Heart right ventricle (tissue), 16 donors: ENCODE data around the gene SLC22A2. TPM values are rescaled to one million over a fixed set of nuclear protein-coding genes. Genes with fewer than 3 reads are reported as not detected.

Source experiments
- ATAC-seq, 8 donors: fragments of 200-7000 bp; cut with Tn5 transposase; one replicate each; pipeline ENCODE4 v1.9.1; 2020; ENCODE audit warnings: mild to moderate bottlenecking in 8 of 8, moderate library complexity in 8 of 8, moderate number of reproducible peaks in 1 of 8
- DNase-seq, 2 donors: peaks; one replicate each; pipeline ENCODE4 v3.0.0-alpha.2; 2020
- H3K27ac ChIP-seq, 10 donors: fragments of 200-600 bp; sonication (generic) in 2 of 10; one replicate each; pipeline versions ENCODE4 v1.5.0 to v1.8.0; 2020 to 2022; ENCODE audit warnings: mild to moderate bottlenecking in 3 of 10
- H3K27me3 ChIP-seq, 7 donors: fragments of 200-600 bp; one replicate each; pipeline ENCODE4 v1.8.0; 2021 to 2022; ENCODE audit warnings: mild to moderate bottlenecking in 2 of 7
- H3K36me3 ChIP-seq, 9 donors: fragments of 200-600 bp; sonication (generic) in 1 of 9; one replicate each; pipeline versions ENCODE4 v1.5.0 to v1.8.0; 2020 to 2022; ENCODE audit warnings: mild to moderate bottlenecking in 2 of 9
- H3K4me1 ChIP-seq, 9 donors: fragments of 200-600 bp; sonication (generic) in 1 of 9; one replicate each; pipeline versions ENCODE4 v1.5.0 to v1.8.0; 2020 to 2022; ENCODE audit warnings: mild to moderate bottlenecking in 4 of 9
- H3K4me3 ChIP-seq, 10 donors: fragments of 200-600 bp; sonication (generic) in 2 of 10; one replicate each; pipeline versions ENCODE4 v1.5.0 to v1.8.0; 2020 to 2022; ENCODE audit warnings: mild to moderate bottlenecking in 7 of 10, moderate library complexity in 2 of 10
- H3K9me3 ChIP-seq, 11 donors: fragments of 200-600 bp in 10 of 11; sonication (generic) in 2 of 11; one replicate each; pipeline versions ENCODE4 v1.5.0 to v1.8.0; 2013 to 2022; ENCODE audit warnings: mild to moderate bottlenecking in 2 of 11, control low read depth in 1 of 11, moderate library complexity in 1 of 11
- WGBS, 2 donors: extraction: QIAGEN DNeasy Blood & Tissue Kit; methylation state at CpG; one replicate each; pipeline ENCODE4 v1.1.7; 2013; ENCODE audit warnings: inconsistent platforms in 1 of 2; 5-methylcytosine and 5-hydroxymethylcytosine counted together
- intact Hi-C, 10 donors: fragments of 100-400 bp; cut with DNase I; formaldehyde crosslinking; loops; one replicate each; pipeline versions ENCODE4 v1.11.1 to v1.14.2; 2022
- polyA plus RNA-seq, 2 donors: library from polyadenylated mRNA; stranded (reverse); fragments of 200-250 nt; gene quantifications; one replicate each; pipeline ENCODE4 v1.2.3, GENCODE V29; 2013
- total RNA-seq, 10 donors: library from RNA; stranded (reverse); fragmentation: NEBNext Ultra II Directional in 3 of 10; extraction: Animal tissue kit (Norgen Biotek cat#: 25700) in 3 of 10; gene quantifications; one replicate each; pipeline versions ENCODE4 v1.2.1 to v1.2.4, GENCODE V29; 2021 to 2023
- TF ChIP-seq, protein P1 (sequence below), 9 donors: fragments of 200-600 bp; sonication (generic) in 2 of 9; IDR thresholded peaks; one replicate each; pipeline versions ENCODE4 v1.5.0 to v1.8.0; 2021 to 2022; ENCODE audit warnings: antibody characterized with exemption in 9 of 9, mild to moderate bottlenecking in 5 of 9, moderate library complexity in 1 of 9
- donor health status: Arrhythmogenic right ventricular cardiomyopathy.
- donor health status: ischemic (EF 13 %, LVEDD 7.1; RV severe dilation, severe dysfunction).
- donor health status: healthy with polysubstance abuse.
- donor health status: DM: no; HTN: yes; CAD: no.
- donor health status: DM: no; HTN: no; CAD: no.
- donor health status: ischemic (EF 25% LVEDD 6.9; RV normal size, moderate dysfunction).
- donor health status: ischemic (EF 25% LVEDD 5.7; RV mildly dilated, moderate dysfunction).
- donor health status: healthy.
- donor health status: DM: yes; HTN: yes; CAD: no.
- donor health status: Ischemic cardiomyopathy.
- donor health status: ischemic (EF 35%, LVEDD 5.7; RV mildly dilated, moderate dysfunction).
- donor health status: nonischemic (EF 11% LVEDD 7.7; RV severe dilation, severe dysfunction).
- donor health status: DM: yes; HTN: yes; CAD: no.
- donor health status: PGD.
- donor health status: ischemic (EF 29% LVEDD 5.4; RV normal size, mild dysfunction).
- donor health status: nonischemic (EF 23%, LVEDD 6.1; RV moderate dilation, normal function).

SLC22A2 gene
- total and polyA plus RNA-seq, 12 donors = not detected

DNA sequence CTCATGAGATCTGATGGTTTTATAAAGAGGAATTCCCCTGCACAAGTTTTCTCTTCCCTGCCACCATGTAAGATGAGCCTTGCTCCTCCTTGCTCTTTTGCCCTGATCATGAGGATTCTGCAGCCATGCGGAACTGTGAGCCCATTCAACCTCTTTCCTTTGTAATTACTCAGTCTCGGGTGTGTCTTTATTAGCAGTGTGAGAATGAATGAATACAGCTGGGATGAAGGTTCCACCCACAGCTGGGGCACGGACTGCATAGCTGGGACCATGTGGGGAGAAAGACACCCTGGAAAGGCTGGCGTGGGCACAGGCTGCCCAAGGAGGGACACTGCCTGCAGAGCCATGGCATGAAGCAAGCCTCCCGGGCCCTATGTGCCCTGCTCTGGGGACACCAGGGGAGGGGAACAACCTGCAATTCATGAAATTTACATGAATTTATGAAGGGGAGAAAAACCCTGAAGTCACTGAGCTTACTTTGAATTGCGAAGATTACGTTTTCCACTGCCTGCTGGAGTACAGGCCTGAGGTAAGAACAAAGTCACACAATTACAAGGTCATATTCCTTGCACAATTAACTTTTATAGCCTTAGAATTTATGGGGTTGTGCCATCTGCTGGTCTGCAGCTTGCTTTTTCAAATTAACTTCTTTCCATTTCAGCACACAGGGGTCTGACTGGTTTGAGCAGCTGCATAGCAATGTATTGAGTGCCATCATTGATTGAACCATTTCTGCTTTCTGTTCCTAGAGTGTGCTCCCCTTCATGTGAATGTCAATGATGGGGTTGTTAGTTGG is 90.8 kb downstream of the SLC22A2 start:
- H3K27ac ChIP-seq = no peak overlapping the region
- H3K9me3 ChIP-seq = peaks cover 0 to 5% (median 0%) of the 10 kb centered on the region in 11 donors
- intact Hi-C loops = no loop called here
- 84 to 88% methylated on average over 7 of the region's 7 CpGs for WGBS, 2 donors
- TF ChIP-seq, protein P1, sequence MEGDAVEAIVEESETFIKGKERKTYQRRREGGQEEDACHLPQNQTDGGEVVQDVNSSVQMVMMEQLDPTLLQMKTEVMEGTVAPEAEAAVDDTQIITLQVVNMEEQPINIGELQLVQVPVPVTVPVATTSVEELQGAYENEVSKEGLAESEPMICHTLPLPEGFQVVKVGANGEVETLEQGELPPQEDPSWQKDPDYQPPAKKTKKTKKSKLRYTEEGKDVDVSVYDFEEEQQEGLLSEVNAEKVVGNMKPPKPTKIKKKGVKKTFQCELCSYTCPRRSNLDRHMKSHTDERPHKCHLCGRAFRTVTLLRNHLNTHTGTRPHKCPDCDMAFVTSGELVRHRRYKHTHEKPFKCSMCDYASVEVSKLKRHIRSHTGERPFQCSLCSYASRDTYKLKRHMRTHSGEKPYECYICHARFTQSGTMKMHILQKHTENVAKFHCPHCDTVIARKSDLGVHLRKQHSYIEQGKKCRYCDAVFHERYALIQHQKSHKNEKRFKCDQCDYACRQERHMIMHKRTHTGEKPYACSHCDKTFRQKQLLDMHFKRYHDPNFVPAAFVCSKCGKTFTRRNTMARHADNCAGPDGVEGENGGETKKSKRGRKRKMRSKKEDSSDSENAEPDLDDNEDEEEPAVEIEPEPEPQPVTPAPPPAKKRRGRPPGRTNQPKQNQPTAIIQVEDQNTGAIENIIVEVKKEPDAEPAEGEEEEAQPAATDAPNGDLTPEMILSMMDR (IDR thresholded peaks at IDR 0.05) = no peak
- peaks cover 0 to 14% (median 0%) of the 10 kb centered on the region in 7 donors for H3K27me3 ChIP-seq
- no peaks in the 10 kb centered on the region for H3K36me3 ChIP-seq
- H3K4me3 ChIP-seq = no peak overlapping the region
- H3K4me1 ChIP-seq = peaks cover 0 to 4% (median 0%) of the 10 kb centered on the region in 9 donors
- DNase-seq = no peak
- ATAC-seq = peak in 1 of 8 donors; percentile 23

Other genes starting within 250 kb of the SLC22A2 start
- 1 to 10 TPM in 1 of 10 donors, under 1 TPM in 7, not detected in 2; 0.16 to 1.4 (median 0.51) TPM for gene SLC22A1, start 137.0 kb downstream of the SLC22A2 start, total RNA-seq
- under 1 TPM in 1 of 2 donors, not detected in 1; 0.10 TPM for gene SLC22A1, start 137.0 kb downstream of the SLC22A2 start, polyA plus RNA-seq
- gene SLC22A3, start 89.6 kb upstream of the SLC22A2 start, total RNA-seq = 1 to 10 TPM in 1 of 10 donors, under 1 TPM in 9; 0.26 to 1.3 (median 0.64) TPM
- 1 to 10 TPM in 1 of 2 donors, under 1 TPM in 1; 0.71 to 2.0 TPM for gene SLC22A3, start 89.6 kb upstream of the SLC22A2 start, polyA plus RNA-seq